ENCODE data around the gene COQ8A.

COQ8A gene

DNA sequence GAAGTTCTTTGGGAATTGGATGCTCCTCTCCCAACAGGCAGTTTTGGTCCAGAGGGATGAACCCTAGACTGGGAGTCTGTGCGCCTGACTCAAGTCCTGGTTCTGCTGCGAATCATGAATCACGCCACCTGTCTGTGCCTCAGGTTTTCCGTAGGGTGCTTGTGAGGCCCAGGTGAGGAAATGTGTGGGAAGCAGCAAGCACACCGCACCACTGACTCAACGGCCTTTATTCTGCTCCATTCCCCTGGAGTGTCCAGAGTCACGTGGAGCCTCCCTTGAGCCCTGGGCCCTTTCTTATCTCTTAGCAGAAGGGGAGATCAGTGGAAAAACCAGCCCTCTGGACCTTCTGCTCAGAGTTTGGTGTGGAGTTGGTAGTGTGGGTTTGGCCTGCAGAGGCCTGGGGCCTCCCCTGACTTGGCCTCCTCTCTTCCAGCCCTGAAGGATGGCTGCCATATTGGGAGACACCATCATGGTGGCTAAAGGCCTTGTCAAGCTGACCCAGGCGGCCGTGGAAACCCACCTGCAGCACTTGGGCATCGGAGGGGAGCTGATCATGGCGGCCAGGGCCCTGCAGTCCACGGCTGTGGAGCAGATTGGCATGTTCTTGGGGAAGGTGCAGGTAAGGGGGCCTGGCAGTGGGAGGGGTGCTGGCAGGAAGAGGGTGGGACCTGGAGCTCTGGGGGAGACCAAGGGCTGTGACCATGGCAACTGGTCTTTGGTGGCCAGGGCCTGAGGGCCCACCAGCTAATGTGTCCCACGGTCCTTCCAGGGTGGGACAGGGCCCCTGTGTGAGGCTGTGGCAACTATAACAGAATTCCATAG, 21.1 kb downstream of the COQ8A start:
- TF ChIP-seq FOXM1 (IDR thresholded peaks at IDR 0.05; ENCODE audit: borderline replicate concordance, low read depth) = no peak
- no peak for TF ChIP-seq ZBTB7A (IDR thresholded peaks at IDR 0.05; ENCODE audit: low read depth)
- TF ChIP-seq, protein P1, sequence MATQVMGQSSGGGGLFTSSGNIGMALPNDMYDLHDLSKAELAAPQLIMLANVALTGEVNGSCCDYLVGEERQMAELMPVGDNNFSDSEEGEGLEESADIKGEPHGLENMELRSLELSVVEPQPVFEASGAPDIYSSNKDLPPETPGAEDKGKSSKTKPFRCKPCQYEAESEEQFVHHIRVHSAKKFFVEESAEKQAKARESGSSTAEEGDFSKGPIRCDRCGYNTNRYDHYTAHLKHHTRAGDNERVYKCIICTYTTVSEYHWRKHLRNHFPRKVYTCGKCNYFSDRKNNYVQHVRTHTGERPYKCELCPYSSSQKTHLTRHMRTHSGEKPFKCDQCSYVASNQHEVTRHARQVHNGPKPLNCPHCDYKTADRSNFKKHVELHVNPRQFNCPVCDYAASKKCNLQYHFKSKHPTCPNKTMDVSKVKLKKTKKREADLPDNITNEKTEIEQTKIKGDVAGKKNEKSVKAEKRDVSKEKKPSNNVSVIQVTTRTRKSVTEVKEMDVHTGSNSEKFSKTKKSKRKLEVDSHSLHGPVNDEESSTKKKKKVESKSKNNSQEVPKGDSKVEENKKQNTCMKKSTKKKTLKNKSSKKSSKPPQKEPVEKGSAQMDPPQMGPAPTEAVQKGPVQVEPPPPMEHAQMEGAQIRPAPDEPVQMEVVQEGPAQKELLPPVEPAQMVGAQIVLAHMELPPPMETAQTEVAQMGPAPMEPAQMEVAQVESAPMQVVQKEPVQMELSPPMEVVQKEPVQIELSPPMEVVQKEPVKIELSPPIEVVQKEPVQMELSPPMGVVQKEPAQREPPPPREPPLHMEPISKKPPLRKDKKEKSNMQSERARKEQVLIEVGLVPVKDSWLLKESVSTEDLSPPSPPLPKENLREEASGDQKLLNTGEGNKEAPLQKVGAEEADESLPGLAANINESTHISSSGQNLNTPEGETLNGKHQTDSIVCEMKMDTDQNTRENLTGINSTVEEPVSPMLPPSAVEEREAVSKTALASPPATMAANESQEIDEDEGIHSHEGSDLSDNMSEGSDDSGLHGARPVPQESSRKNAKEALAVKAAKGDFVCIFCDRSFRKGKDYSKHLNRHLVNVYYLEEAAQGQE (IDR thresholded peaks at IDR 0.05; ENCODE audit: low read depth) = no peak
- TF ChIP-seq YY1 (IDR thresholded peaks at IDR 0.05; ENCODE audit: low read depth) = no peak
- TF ChIP-seq NFIC (IDR thresholded peaks at IDR 0.05) = no peak
- no peak for TF ChIP-seq EP300 (IDR thresholded peaks at IDR 0.05; ENCODE audit: borderline replicate concordance)
- no peak for TF ChIP-seq CEBPB (IDR thresholded peaks at IDR 0.05)
- TF ChIP-seq, protein P2, sequence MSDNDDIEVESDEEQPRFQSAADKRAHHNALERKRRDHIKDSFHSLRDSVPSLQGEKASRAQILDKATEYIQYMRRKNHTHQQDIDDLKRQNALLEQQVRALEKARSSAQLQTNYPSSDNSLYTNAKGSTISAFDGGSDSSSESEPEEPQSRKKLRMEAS (IDR thresholded peaks at IDR 0.05) = no peak
- no peak for TF ChIP-seq CREB1 (IDR thresholded peaks at IDR 0.05; ENCODE audit: low read depth)
- no peak for TF ChIP-seq RAD21 (IDR thresholded peaks at IDR 0.05; ENCODE audit: low read depth)
- no peak for TF ChIP-seq TAF1 (IDR thresholded peaks at IDR 0.05; ENCODE audit: low read depth)
- no peak for TF ChIP-seq EGR1 (IDR thresholded peaks at IDR 0.05)
- TF ChIP-seq TEAD4 (IDR thresholded peaks at IDR 0.05) = no peak
- no peak for TF ChIP-seq USF1 (IDR thresholded peaks at IDR 0.05)
- no peak for TF ChIP-seq TCF12 (IDR thresholded peaks at IDR 0.05; ENCODE audit: low read depth)

DNA sequence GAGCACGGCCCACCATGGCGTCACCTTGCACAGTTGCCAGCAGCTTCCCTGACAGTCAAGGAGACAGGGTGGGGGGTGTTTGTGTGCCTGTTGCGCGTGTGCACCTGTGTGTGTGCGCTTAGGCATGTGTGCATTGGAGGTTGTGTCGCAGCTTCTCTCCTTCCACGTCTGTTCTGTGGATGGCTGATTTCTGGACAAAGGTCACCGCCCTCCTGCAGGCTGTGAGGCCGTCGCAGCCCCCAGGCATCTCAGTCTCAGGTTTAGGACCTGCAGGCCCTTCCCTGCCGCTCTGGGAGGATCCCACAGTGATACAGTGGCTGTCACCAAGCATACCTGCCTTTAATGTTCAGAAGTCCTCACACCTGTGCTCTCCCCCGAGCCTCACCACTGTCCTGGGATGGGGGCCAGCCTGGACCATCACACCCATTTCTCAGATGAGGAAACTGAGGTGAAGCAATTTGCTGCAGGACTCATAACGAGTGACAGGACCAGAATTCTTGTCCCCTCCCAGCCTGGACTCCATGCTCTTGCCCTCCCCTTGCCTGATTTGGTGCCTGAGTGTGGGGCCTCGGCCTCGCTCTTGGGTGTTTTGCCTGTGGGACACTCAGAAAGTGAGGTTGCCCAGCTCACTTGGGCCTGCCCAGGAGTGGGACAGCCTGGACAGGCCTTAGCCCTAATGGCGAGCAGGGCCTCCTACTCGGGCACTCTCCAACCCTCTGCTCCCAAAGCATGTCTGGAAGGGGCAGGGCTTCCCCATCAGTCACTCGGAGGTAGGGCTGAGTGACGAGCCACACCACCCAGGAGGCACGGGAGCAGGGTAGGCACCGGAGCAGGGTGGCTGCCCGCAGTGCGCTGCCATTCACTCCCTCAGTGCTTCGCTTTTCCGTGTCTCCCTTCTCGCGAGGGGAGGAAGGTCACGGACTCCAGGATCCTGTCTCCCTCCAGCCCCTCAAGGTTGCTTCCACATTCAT, 22.6 kb downstream of the COQ8A start:
- TF ChIP-seq USF1 (IDR thresholded peaks at IDR 0.05) (no peak), YY1 (IDR thresholded peaks at IDR 0.05; ENCODE audit: low read depth) (no peak)
- TF ChIP-seq, protein P2 (IDR thresholded peaks at IDR 0.05) = no peak

DNA sequence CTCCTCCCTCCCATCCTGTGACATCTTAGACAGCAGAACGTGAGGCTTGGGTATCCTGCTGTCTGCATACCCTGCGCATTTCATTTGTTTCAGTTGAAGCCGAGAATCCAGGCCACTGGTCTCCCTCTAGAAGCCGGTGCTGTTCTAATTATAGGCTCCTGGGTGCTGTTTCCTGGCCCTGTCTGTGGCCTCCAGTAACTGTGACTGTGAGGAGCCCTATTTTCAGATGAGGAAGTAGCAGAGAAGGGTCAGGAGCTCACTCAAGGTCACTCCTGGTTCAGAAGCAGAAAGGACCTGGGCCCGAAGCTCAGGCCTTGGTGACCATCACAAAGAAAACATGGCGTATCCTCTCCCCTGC, 24.0 kb downstream of the COQ8A start:
- TF ChIP-seq RAD21 (IDR thresholded peaks at IDR 0.05; ENCODE audit: low read depth) = no peak
- no peak for TF ChIP-seq USF1 (IDR thresholded peaks at IDR 0.05)
- TF ChIP-seq CEBPB (IDR thresholded peaks at IDR 0.05) = no peak
- TF ChIP-seq NFIC (IDR thresholded peaks at IDR 0.05) = no peak
- TF ChIP-seq, protein P2 (IDR thresholded peaks at IDR 0.05) = no peak
- no peak for TF ChIP-seq YY1 (IDR thresholded peaks at IDR 0.05; ENCODE audit: low read depth)
- no peak for TF ChIP-seq EP300 (IDR thresholded peaks at IDR 0.05; ENCODE audit: borderline replicate concordance)
- TF ChIP-seq, protein P1 (IDR thresholded peaks at IDR 0.05; ENCODE audit: low read depth) = no peak
- no peak for TF ChIP-seq EGR1 (IDR thresholded peaks at IDR 0.05)
- no peak for TF ChIP-seq TCF12 (IDR thresholded peaks at IDR 0.05; ENCODE audit: low read depth)
- no peak for TF ChIP-seq ZBTB7A (IDR thresholded peaks at IDR 0.05; ENCODE audit: low read depth)
- no peak for TF ChIP-seq TEAD4 (IDR thresholded peaks at IDR 0.05)
- TF ChIP-seq CREB1 (IDR thresholded peaks at IDR 0.05; ENCODE audit: low read depth) = no peak
- no peak for TF ChIP-seq FOXM1 (IDR thresholded peaks at IDR 0.05; ENCODE audit: borderline replicate concordance, low read depth)
- no peak for TF ChIP-seq TAF1 (IDR thresholded peaks at IDR 0.05; ENCODE audit: low read depth)

DNA sequence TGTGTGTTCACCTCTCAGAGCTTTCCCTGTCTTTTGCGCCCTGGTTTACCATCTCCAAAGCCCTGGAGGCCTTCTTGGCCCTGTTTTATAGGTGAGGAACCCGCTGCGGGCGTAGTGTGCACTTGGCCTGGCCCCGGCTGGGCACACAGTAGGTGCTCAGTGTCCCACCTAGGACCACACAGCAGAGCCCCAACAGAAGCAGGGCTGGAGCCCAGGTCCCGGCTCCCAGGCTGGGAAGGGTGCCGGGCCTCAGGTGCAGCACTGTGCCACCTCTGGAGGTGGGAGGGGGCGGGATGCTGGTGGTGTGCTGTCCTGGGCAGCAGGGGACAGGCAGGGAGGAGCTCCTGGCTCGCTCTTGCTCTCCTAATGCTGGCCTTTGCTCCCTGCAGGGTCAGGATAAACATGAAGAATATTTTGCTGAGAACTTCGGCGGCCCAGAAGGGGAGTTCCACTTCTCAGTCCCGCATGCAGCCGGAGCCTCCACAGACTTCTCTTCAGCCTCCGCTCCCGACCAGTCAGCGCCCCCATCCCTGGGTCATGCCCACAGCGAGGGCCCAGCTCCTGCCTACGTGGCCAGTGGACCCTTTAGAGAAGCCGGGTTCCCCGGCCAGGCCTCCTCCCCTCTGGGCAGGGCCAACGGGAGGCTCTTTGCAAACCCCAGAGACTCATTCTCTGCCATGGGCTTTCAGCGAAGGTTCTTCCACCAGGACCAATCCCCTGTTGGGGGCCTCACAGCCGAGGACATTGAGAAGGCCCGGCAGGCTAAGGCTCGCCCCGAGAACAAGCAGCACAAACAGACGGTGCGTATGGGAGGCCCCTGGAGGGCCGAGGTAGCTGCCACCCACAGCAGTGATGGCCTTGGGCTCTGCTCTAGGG, 24.8 kb downstream of the COQ8A start:
- TF ChIP-seq EGR1 (IDR thresholded peaks at IDR 0.05) (no peak), RAD21 (IDR thresholded peaks at IDR 0.05; ENCODE audit: low read depth) (no peak), TEAD4 (IDR thresholded peaks at IDR 0.05) (no peak), EP300 (IDR thresholded peaks at IDR 0.05; ENCODE audit: borderline replicate concordance) (no peak), TAF1 (IDR thresholded peaks at IDR 0.05; ENCODE audit: low read depth) (no peak), CEBPB (IDR thresholded peaks at IDR 0.05) (no peak), NFIC (IDR thresholded peaks at IDR 0.05) (no peak)
- TF ChIP-seq, protein P2 (IDR thresholded peaks at IDR 0.05) = no peak

All from Ishikawa (cell line).